Stimulated activated CD4-positive, alpha-beta T cell treated with anti-CD3 and anti-CD28 coated beads, Interleukin-1b, Interleukin-23, amount 100 ng/mL, for 4 hours (primary cell): Measurements from ENCODE around the gene NUMB.

ENCODE experiments used
- DNase-seq, 2 donors: peaks; one replicate each; pipeline ENCODE4 v3.0.0-alpha.2; 2020; ENCODE audit warnings: low read depth in 2 of 2

Gene NUMB

GRCh38 chr14:73232984-73233383 is 225.4 kb downstream of the NUMB start:
- DNase-seq: no peak

- no peak for DNase-seq
These were observed 226.1 kb downstream of the NUMB start for GRCh38 chr14:73231981-73232851.

DNA sequence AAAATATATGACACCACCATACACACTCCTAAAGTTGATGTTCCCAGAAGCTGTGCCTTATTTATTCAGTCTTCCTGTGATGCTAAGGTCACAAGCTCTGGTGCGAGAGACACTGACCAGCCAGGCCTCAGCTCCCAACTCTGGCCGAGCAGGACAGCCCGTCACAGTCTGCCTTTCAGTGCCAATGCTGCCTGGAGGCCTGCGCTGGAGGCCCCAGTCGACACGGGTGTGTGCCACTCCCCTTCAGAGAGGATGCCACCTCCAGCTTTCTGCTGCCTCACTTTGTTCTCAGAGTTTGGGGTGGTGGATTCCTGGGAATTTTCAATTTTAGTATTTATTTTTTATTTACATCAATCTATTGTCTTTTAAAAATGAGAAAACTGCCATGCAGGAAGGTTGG is 228.3 kb downstream of the NUMB start:
- DNase-seq: no peak

DNA sequence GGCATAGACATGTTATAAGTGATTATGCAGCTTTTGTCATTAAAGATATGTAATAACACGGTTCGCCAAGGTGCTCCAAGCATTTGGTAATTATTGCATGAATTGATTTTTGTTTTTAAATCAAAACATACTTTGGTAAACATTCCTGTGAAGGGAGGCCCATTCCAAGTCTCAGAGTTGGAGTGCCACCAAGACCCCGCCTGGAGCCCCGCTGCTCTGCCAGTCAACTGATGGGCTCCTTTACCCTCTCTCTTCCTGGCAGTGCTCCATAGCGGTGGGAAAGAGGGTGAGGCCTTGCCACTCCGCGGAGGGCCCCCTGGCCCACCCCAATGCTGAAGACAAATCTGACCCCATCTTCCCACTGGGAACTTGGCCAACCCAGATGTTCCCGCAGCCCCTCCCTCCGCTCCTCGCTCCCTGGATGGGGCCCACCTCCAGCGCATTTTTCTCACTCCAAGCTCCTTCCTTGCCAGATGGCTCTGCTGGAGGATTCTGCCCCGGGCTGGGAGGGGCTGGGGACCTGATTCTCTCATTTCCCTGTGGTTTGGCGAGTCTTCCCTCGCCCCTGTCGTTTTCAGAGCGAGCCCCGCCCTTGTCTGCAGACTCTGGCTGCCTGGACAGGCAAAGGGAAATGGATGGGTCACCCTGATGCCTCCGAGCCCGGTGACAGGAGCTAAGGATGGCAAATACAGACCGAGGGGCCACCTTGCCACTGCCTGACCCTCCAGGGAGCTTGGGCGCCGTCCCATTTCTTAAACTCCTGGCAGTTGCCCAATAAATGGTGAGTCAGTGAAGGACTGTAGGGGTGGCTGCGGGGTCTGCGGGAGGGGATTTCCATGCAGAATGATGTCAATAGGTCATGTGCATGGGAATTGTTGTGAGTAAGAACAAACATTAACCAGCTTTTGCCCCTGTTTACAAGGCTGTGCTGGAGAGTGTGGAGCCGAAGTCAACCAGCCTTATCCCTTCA is 230.2 kb downstream of the NUMB start:
- no peak for DNase-seq

GRCh38 chr14:73225496-73225895 is 232.8 kb downstream of the NUMB start:
- no peak for DNase-seq
